HG03095 (cell line): Measurements from ENCODE around the gene AGXT.

Experiments
- ATAC-seq: cut with Tn5 transposase; IDR thresholded peaks from one replicate; pipeline ENCODE4 v1.9.1; 2021; ENCODE audit warnings: moderate library complexity; ENCODE audit not compliant: unreplicated experiment

Gene AGXT

GRCh38 chr2:240913810-240914644, 45.4 kb downstream of the AGXT start:
- no peak for ATAC-seq

GRCh38 chr2:240914645-240915525, 46.3 kb downstream of the AGXT start:
- no peak for ATAC-seq

GRCh38 chr2:240915526-240916341, 47.1 kb downstream of the AGXT start:
- ATAC-seq: no peak

GRCh38 chr2:240916571-240917008, 48.0 kb downstream of the AGXT start:
- ATAC-seq: no peak

- no peak for ATAC-seq
Observed at GRCh38 chr2:240917009-240917683, 48.5 kb downstream of the AGXT start.

- ATAC-seq: no peak
Observed at GRCh38 chr2:240917684-240918257, 49.1 kb downstream of the AGXT start.

GRCh38 chr2:240918258-240919091, 49.9 kb downstream of the AGXT start:
- no peak for ATAC-seq

GRCh38 chr2:240919161-240919781, 50.6 kb downstream of the AGXT start:
- no peak for ATAC-seq

- no peak for ATAC-seq
Observed at GRCh38 chr2:240919786-240920782, 51.5 kb downstream of the AGXT start.

GRCh38 chr2:240920783-240921231, 52.2 kb downstream of the AGXT start:
- no peak for ATAC-seq

GRCh38 chr2:240921311-240921994, 52.8 kb downstream of the AGXT start:
- no peak for ATAC-seq

GRCh38 chr2:240921995-240922244, 53.3 kb downstream of the AGXT start:
- no peak for ATAC-seq

GRCh38 chr2:240922245-240922981, 53.8 kb downstream of the AGXT start:
- no peak for ATAC-seq

- ATAC-seq: no peak
Observed at GRCh38 chr2:240922982-240923537, 54.4 kb downstream of the AGXT start.

- ATAC-seq: no peak
Observed at GRCh38 chr2:240925191-240925567, 56.6 kb downstream of the AGXT start.
